Esophagus muscularis mucosa (tissue), 3 donors: Measurements from ENCODE around the gene ZAR1L.

Experiments used
- CTCF ChIP-seq, 3 experiments: fragments of 200-600 bp in 2 of 3; fragments of 450-650 bp in 1 of 3; sonication (generic) in 2 of 3; IDR thresholded peaks; one replicate each; pipeline ENCODE4 v1.5.1; 2017 to 2019; ENCODE audit warnings: antibody characterized with exemption in 3 of 3, mild to moderate bottlenecking in 2 of 3, moderate library complexity in 1 of 3
- POLR2AphosphoS5 ChIP-seq, 2 donors: sonication (generic); formaldehyde crosslinking; IDR thresholded peaks; one replicate each; pipeline ENCODE4 v1.6.1; 2017; ENCODE audit warnings: antibody characterized with exemption in 2 of 2

DNA sequence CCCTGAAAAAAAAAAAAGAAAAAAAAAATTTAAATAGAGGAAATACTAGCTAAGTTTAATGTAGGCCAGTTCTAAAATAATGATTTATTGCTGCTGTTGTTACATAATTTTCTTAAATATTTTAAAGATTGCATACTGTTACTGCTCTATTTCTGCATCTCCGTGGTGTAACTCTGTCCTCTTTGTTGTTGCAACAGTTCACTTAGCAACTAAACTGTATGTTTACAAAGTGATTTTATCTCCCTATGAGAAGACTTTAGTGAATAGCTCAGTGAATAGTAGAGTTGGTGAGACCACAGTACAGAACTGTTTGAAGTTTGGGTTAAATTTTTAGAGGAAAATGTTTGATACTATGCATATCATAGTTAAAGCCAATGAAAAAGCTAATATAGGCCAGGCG lies 19.5 kb upstream of the ZAR1L start:
- TF ChIP-seq CTCF (IDR thresholded peaks at IDR 0.05) (no peak), POLR2AphosphoS5 (IDR thresholded peaks at IDR 0.05) (no peak)
